GM21576 (cell line): ENCODE data around the gene AKAP3.
A peak's percentile ranks its signal among the peaks of the same experiment; 100 is the strongest.

Experiments
- ATAC-seq: cut with Tn5 transposase; IDR thresholded peaks from one replicate; pipeline ENCODE4 v1.9.1; 2021; ENCODE audit warnings: mild to moderate bottlenecking, moderate library complexity; ENCODE audit not compliant: unreplicated experiment

The AKAP3 gene

GRCh38 chr12:4603946-4604345 lies 44.9 kb downstream of the AKAP3 start:
- ATAC-seq = no peak

- ATAC-seq = no peak
Measured at GRCh38 chr12:4603421-4603820, 45.4 kb downstream of the AKAP3 start.

DNA sequence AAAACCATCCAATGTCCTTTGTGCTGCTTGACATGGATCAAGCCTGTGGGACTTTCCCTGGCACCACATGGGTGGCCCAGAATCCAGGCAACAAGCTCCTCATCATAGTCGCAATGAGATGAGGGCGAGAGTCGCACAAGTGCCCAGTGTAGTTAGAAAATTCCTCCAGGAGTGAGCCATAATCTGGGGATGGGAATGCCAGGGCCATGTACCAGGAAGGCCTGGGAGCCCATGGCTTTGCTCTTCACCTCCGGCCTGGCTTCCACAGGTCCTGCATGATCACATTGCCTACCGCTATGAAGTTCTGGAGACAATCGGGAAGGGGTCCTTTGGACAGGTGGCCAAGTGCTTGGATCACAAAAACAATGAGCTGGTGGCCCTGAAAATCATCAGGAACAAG lies 53.0 kb downstream of the AKAP3 start:
- ATAC-seq = no peak

DNA sequence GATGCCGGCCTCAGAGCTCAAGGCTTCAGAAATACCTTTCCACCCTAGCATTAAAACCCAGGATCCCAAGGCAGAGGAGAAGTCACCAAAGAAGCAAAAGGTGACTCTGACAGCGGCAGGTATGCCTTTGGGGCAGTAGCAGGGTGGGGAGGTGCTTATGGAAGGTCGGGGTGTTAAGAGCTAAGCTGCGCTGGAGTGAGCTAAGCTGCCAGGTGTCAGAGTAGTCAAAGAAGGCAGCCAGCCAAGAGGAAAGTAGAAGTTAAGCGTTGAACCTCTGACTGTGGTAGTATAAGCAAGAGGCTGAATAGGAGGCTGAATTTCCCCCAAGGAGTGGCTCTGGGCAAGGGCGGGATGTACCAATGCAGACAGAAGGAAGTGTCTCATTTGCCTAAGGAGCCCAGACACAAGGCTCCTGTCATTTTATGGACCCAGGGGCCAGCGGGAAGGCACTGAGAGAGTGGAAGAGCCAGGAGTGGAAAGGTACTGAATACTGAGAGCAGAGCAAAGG lies 57.6 kb downstream of the AKAP3 start:
- no peak for ATAC-seq

GRCh38 chr12:4589941-4590340 lies 58.9 kb downstream of the AKAP3 start:
- ATAC-seq = no peak

DNA sequence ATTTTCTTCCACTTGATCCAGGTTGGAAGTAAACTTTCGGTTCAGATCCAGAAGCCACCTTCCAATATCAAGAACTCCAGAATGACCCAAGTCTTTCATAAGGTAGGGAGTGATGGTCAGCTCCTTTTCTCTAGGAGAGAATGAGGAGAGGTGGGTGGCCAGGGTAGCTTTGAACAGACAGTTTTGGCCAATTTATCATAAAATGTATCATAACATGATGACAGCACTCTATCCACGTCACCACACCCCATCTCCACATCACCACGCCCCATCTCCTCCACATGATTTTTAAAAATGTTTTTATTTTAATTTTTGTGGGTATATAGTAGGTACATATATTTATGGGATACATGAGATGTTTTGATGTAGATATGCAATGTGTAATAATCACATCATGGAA lies 59.9 kb downstream of the AKAP3 start:
- no peak for ATAC-seq

DNA sequence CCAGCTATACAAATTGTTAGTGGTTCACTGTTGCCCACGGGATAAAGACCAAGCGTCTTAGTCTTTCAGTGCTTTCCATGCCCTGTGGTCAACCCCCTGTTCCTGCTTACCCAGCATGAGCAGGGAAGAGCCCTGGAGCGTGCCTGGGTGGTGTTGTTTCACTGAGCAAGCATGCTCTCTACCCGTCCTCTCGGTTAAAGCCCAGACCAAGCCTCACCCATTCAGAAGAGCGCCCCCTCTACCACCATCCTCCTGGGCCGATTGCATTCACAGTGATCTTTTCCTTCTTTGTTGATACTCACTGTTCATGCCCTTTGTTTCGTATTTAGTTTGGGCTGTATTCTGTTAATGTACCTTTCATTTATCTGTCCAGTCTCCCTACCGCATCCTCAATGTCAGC lies 61.7 kb downstream of the AKAP3 start:
- ATAC-seq = no peak

GRCh38 chr12:4586500-4586899 lies 62.4 kb downstream of the AKAP3 start:
- no peak for ATAC-seq

DNA sequence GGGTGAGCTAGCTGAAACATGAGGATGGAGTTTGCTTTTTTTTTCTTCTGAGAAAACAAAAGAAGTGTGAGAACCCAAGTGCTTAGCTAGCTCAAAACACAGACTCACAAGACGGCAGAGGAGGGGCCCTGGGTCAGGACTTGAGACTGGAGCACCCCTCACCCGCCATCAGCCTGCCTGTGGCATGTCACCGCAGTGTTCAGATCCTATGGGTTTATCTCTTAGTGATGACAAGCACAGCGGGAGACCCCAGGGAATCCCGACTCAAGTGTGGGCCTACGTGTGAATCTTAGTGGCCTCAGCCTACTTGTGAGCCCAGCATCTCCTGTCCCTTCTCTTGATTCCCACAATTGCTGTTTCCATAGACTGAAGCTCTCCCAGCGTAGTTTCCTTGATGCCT lies 64.0 kb downstream of the AKAP3 start:
- ATAC-seq = no peak

GRCh38 chr12:4584281-4584680 lies 64.6 kb downstream of the AKAP3 start:
- no peak for ATAC-seq

- ATAC-seq = no peak
Measured at GRCh38 chr12:4580281-4580688, 68.6 kb downstream of the AKAP3 start.

- ATAC-seq = no peak
Measured at GRCh38 chr12:4579305-4580102, 69.3 kb downstream of the AKAP3 start.

DNA sequence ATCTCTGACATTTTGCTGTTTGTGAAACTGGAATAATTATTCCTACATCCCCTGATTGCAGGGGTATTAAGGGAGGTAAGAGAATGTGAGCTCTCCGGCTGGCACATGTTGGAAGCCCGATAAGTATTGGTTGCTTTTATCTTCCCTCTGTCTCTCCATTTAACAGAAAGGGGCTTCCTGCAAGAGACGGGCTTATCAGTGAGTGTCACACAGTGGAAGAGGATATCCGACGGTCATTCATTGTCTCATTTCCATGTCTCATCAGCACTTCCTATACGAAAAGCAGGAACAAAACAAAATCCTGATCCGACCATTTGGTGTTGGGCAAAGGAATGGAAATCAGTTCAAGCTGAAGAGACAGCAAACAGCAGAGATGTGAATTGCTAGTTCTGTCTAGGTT lies 76.2 kb downstream of the AKAP3 start:
- ATAC-seq = no peak

- ATAC-seq = no peak
Measured at GRCh38 chr12:4569261-4569660, 79.6 kb downstream of the AKAP3 start.

GRCh38 chr12:4567073-4567881 lies 81.6 kb downstream of the AKAP3 start:
- peak; percentile 37 for ATAC-seq

- no peak for ATAC-seq
Measured at GRCh38 chr12:4566474-4566873, 82.4 kb downstream of the AKAP3 start.
